Activated CD4-positive, alpha-beta T cell treated with anti-CD3 and anti-CD28 coated beads, Interleukin-2, Interleukin-4, amounts not matched to agents 100 ng/mL and 50 ng/mL, durations not matched to agents 16 hours and 8 hours (primary cell): Measurements from ENCODE around the gene NFKBIE.

Experiments
- DNase-seq: peaks from one replicate; pipeline ENCODE4 v3.0.0-alpha.2; 2020; ENCODE audit warnings: low spot score

The NFKBIE gene

GRCh38 chr6:44272529-44272928, 7.2 kb upstream of the NFKBIE start:
- DNase-seq, result no peak

DNA sequence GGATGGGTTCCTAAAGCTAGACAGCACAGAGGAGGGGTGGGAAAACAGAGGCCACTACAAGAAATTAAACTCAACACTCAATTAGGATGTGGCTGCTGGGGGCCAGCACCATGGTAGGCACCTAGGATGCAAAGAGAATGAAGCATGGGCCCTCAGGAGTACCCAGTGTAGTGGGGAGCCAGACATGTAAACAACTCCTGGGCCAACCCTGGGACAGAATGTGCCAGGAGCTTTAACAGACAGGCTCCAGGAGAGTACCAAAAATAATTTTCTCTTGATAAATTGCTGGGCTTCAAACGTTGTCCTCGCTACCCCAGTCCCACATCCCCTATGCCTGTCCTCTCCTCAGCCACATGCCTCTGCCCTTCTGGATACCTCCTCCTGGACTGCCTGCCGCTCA, 6.6 kb upstream of the NFKBIE start:
- no peak for DNase-seq

DNA sequence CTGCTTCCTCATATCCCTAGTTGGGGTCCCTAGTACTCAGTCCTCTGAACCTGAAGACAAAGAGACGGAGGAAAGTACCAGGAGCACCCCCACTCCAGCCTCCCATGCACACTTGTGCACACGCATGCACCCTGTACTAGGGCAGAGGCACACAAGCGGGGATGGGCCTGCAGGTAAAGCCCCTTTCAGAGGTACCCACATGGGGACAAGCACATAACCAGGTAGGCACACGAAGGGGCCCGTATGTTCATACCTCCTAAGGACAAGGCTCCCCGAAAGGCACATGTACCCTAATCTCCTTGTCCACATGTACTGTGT, 6.0 kb upstream of the NFKBIE start:
- no peak for DNase-seq

DNA sequence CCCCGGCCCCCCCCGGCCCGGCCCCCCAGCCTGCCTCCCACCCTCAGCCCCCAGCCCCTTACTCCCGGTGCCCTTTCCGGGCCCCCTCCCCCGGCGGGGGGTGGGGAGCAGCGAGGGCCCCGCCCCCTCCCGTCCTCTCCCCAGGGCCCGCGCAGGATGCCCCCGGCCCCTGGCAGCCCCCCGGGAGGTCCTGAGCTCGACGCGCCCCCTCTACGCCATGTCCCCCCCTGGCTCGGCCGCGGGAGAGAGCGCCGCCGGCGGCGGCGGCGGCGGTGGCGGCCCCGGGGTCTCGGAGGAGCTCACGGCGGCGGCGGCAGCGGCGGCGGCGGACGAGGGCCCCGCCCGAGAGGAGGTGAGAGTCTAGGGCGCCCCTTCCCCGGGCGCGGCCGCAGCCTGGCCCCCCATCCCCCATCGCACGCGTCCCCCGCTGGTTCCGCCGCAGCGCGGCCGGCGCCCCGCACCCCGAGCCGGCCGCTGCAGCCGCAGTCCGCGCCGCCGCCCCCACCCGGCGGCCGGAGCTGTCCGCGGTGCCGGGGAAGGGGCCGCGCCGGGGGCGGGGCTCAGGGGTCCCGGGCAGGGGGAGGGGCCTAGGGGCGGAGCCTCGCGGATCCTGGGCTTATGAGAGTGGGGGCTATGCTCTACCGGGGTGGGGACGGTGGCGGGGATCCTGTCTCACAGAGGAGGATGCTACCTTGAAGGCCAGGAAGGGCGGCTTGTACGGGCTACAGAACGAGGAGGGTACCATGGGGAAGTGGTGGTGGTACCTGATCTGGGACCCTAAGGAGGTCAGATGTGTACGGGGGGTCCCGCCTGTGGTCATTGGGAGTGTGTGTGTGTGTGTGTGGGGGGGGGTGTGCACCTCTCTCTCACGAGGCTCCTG, 5.4 kb upstream of the NFKBIE start:
- DNase-seq, result no peak

DNA sequence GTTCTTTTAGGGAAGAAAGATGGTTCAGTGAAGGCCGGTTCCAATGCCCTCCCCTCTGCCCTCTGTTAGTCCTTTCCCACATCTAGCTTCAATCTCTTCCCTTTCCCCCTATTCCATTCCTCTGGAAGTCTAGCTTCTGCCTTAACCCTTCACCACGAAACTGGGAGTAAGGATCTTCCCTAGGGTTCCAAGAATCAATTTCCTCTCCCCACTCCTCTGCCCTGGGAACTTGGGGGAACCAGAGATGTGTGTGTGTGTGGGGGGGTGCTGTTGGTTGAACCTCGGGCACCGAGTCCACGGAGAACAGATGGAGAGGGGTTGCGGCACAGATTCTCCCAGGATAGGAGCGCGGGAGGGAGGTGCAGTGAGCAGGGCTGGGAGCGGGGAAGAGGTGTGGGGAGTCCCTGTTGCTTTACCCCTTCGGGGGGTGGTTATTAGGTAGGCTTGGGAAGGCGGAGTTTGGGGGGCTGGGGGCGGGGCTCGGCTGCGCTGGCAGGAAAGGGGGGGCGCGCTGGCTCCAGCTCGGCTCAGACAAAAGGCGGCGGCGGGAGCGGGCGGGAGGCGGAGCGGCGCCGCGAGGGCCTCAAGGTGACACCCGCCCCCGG, 4.7 kb upstream of the NFKBIE start, which contains the start of gene TMEM151B:
TSS of gene TMEM151B (plus strand) at position 530 of the 605 bp plus-strand sequence. CDS start 293 bp downstream, outside the sequence.
- no peak for DNase-seq

DNA sequence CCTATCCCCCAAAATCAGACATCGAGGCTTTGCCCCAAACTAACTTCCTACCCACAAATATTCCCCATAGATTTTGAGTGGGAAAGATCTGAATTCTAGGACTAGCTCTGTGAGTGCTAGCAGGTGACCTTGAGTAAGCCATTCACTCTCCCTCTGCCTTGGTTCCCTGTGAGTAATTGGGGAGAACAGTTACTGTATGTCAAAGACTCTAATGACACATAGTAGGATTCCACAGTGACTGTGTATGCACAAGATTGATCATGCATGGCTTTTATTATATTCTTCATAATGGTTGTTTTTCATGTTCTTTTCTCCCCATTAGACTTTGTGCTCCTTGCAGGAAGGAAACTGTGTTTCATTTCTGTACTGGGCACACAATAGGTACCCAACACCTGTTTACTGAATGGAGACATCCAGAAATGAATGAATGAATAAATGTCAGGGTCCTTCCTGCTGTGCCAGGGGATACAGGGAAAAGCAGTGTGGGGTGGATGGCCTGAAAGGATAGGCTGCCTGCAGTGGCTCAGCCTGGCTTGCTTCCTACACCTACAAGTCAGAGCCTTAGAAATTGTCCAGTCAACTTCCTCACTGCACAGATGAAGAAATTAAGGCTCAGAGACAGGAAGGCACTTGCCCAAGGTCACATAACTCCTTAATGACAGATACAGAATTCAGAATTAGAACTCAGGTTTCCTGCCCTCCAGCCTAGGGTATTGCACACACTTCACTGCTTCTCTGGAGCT, 4.0 kb upstream of the NFKBIE start:
- peak; percentile 51 for DNase-seq

- peak; percentile 64 for DNase-seq
These were observed 2.8 kb upstream of the NFKBIE start for GRCh38 chr6:44268095-44268628.

- no peak for DNase-seq
These were observed 1.9 kb upstream of the NFKBIE start for GRCh38 chr6:44267252-44267651.

DNA sequence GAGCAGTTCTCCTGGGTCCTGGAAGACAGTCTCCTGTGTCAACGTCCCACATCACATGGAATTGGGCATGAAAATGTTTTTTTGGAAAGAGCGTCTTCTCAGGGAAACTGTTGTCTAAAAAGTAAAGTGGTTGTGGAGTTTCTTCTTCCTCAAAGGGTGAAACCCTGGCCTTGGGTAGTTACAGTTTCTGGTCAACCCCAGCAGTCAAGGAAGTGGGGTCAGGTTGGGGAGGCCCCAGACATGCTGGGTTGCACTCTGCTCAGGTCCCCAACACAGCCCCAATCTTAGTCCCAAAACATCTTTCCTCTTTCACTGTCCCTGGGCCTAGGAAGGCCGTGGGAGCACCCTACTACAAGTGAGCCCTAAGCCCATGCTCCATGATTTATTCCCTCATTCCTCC, 996 bp upstream of the NFKBIE start:
- no peak for DNase-seq

DNA sequence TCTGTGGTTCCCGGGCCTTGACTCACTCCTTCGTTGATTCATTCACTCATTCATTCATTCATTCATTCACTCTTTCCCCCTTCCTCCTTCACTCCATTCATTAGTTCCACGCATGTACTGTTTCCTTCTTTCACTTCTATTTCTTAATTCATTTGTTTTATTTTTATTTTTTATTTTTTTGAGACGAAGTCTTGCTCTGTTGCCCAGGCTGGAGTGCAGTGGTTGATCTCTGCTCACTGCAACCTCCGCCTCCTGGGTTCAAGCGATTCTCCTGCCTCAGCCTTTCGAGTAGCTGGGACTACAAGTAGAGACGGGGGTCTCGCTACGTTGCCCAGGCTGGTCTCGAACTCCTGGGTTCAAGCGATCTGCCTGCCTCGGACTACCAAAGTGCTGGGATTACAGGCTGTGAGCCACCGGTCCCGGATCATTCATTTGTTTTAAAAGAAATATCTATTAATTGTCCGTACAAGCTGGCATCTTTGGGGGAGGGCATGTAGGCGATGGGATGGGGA, 427 bp upstream of the NFKBIE start:
- no peak for DNase-seq

DNA sequence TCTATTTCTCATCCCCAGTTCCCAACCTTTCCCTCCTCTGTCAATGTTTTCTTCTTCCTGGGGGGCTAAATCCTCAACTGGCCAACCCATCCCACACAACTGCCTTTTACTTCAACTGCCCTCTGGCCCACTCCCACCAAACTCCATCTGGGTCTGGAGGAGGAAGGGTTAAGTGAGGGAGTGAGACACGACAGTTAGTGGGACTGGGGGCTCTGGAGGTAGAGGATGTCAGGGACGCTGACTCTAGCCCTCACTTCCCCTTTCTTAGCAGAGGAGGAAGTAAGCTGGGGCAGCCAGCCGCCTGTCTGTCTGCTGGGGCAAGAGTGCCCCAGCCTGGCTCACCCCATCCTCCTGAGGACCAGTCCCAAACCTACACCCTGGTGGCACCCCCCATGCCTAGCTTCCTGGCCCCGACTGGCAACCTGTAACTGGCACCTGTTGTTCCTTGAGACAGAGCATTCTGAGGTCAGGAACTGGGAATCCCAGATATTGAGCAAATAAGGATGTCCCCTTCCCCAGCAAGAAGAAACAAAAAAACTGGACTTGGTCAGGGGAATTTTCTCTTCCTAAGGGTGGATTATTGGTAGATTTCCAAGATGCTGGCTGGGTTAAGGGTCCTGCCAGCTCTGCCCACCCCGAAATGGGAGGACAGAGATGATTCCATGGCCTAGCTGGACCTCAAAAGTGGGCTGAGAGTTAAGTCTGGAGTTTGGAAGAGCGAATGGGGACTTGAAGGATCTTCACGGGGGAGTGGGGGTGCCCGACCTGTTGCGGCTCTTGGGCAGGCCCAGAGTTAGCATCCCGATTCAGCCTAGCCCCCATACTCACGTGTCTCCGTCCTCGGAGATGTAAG, 971 bp downstream of the NFKBIE start:
- peak; percentile 57 for DNase-seq

DNA sequence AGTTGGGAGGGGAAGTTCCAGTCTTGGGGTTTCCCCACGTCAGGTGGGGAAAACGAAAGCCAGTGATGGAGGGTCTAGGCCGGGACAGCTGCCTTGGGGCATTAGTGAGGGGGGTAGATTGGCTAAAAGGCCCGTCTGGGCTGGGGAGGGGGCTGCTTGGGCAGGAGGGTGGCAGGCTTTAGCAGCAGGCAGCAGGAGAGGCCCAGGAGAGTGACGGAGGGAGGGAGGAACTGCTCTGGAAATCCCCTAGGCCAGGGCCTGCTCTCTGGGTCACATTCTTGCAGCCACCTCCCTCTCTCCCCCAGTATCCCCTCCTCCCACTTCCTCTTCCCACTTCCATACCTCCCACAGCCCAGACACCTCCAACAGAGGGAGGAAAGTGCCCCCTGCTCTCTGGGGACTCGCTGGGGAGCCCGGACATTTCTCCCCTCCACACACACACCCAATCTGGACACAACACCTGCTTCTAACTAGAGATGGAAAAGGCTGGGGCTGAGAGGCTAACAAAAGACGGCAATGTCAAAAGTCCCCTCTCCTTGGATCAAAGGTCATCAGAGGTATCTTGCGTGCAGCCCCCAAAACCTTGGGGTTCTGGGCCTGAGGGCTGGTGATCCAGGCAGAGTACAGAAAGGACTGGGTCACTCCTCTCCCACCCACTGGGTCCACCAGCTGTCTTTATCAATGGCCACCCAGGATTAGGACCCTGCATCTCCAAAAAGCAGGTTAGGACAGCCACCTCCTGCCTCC, 1.8 kb downstream of the NFKBIE start:
- DNase-seq, result peak; percentile 53

- no peak for DNase-seq
These were observed 2.6 kb downstream of the NFKBIE start for GRCh38 chr6:44262467-44263353.

- no peak for DNase-seq
These were observed 3.8 kb downstream of the NFKBIE start for GRCh38 chr6:44261581-44261980.

DNA sequence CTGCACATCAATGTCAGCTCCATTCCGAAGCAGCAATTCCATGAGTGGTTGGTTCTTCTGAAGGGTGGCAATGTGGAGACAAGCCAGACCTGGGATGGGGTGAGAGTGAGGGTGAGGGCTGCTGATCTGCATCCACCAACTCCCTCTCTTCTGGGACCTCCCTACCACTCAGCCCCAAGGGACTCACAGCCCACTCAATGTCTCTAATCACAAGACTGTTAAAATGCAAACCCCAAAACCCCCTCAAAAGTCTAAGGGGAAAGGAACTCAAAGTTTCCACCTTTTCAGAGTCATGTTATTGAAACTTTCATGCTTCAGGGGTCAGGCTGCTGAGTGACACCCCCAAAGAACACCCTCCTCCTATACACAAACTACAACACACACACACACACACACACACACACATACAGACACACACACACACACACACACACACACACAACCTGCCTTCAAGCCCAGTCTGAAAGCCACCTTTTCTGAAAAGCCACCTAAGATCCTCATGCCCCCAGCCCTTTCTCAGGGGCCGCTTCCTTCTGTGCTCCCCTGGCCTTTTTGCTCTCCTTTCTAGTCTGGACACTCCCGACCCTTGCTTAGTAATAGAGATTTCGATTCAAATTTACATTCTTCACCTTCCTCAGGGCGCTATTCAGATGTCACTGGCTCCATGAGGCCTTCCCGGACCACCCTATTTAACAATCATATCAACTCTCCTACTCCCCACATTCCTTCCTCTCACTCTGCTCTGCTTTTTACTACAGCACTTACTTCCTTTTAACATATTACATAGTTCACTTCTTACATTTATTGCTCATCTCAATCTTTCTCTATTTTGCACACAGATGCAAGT, 4.7 kb downstream of the NFKBIE start:
- DNase-seq, result no peak

- no peak for DNase-seq
These were observed 5.3 kb downstream of the NFKBIE start for GRCh38 chr6:44260011-44260410.

GRCh38 chr6:44258921-44259320, 6.4 kb downstream of the NFKBIE start:
- no peak for DNase-seq

DNA sequence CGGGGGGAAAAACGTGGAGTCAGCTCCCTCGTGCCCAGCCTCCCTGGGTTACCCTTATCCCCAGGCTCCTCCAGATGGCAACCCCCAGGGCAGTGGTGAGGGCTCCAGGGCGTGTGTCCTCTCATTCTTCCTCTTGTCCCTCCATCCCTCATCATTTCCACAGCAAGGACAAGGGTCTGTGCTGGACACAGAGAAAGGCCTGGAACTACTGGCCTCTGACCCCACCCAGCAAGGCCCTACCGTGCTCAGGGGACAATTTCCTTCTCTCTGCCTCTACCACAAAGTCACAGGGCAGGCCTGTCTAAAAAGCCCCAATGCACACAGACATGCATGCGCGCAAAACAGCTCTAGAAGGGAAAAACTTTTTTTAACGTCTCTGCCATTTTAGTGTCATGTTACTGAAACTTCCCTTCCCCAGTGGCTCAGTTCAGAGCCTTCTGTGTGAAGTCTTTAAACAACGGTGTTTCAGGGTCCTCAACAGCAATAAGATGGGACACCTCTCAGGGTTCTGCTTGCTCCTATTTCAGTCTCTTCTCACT, 7.0 kb downstream of the NFKBIE start:
- no peak for DNase-seq
